Measurements from ENCODE around the gene GAB2.
A peak's percentile ranks its signal among the peaks of the same experiment; 100 is the strongest.

GAB2 gene

GRCh38 chr11:78194490-78194889, 223.1 kb downstream of the GAB2 start:
- Histone ChIP-seq H3K9me3 (ENCODE audit: control extremely low read depth in 1 of 5, control insufficient read depth in 4 of 5, insufficient read depth in 2 of 5, low read depth in 1 of 5, low read length in 4 of 5) (no peaks in the 10 kb centered on the region), H3K36me3 (ENCODE audit: control insufficient read depth in 4 of 4, insufficient read depth in 4 of 4, low read length in 3 of 4) (peaks cover 0 to 5% (median 0%) of the 10 kb centered on the region in 4 experiments), H3K27me3 (replicated peaks in 2 of 5; ENCODE audit: control insufficient read depth in 4 of 5, insufficient read depth in 5 of 5, low read length in 4 of 5) (peaks cover 0 to 13% (median 0%) of the 10 kb centered on the region in 5 experiments), H3K4me3 (ENCODE audit: control insufficient read depth in 1 of 7, extremely low read depth in 1 of 7, insufficient read depth in 4 of 7, low read depth in 2 of 7, low read length in 6 of 7) (no peak overlapping the region), H3K4me1 (ENCODE audit: control extremely low read depth in 1 of 4, control insufficient read depth in 4 of 4, insufficient read depth in 4 of 4, low read length in 3 of 4) (peaks cover 0 to 30% (median 6%) of the 10 kb centered on the region in 4 experiments), H3K27ac (ENCODE audit: insufficient read depth in 1 of 2, low read depth in 1 of 2, low read length in 2 of 2, poor library complexity in 1 of 2, severe bottlenecking in 2 of 2) (no peak overlapping the region)
- ChIA-PET CTCF (interaction anchor here (1.0 kb wide), 1 partner anchor 34 kb away, joined by 3 read pairs; no protein-coding TSS in a partner anchor), POLR2A (no interaction called here)
- WGBS (ENCODE audit: insufficient coverage): 96% methylated on average over 3 of the region's 3 CpGs
- DNase-seq: no peak

GRCh38 chr11:78193806-78194205, 223.8 kb downstream of the GAB2 start:
- H3K36me3 ChIP-seq (ENCODE audit: control insufficient read depth in 4 of 4, insufficient read depth in 4 of 4, low read length in 3 of 4): peaks cover 0 to 1% (median 0%) of the 10 kb centered on the region in 4 experiments
- H3K4me1 ChIP-seq (ENCODE audit: control extremely low read depth in 1 of 4, control insufficient read depth in 4 of 4, insufficient read depth in 4 of 4, low read length in 3 of 4): peaks cover 0 to 36% (median 13%) of the 10 kb centered on the region in 4 experiments
- H3K27ac ChIP-seq (ENCODE audit: insufficient read depth in 1 of 2, low read depth in 1 of 2, low read length in 2 of 2, poor library complexity in 1 of 2, severe bottlenecking in 2 of 2): no peak overlapping the region
- ChIA-PET CTCF (interaction anchor here (1.0 kb wide), 1 partner anchor 34 kb away, joined by 3 read pairs; no protein-coding TSS in a partner anchor), POLR2A (no interaction called here)
- WGBS (ENCODE audit: insufficient coverage): 94% methylated on average over 7 of the region's 8 CpGs
- peaks cover 0 to 13% (median 0%) of the 10 kb centered on the region in 5 experiments for H3K27me3 ChIP-seq (replicated peaks in 2 of 5; ENCODE audit: control insufficient read depth in 4 of 5, insufficient read depth in 5 of 5, low read length in 4 of 5)
- no peaks in the 10 kb centered on the region for H3K9me3 ChIP-seq (ENCODE audit: control extremely low read depth in 1 of 5, control insufficient read depth in 4 of 5, insufficient read depth in 2 of 5, low read depth in 1 of 5, low read length in 4 of 5)
- H3K4me3 ChIP-seq (ENCODE audit: control insufficient read depth in 1 of 7, extremely low read depth in 1 of 7, insufficient read depth in 4 of 7, low read depth in 2 of 7, low read length in 6 of 7): no peak overlapping the region
- no peak for DNase-seq

GRCh38 chr11:78192911-78193351, 224.7 kb downstream of the GAB2 start:
- WGBS (ENCODE audit: insufficient coverage): 60% methylated on average over 1 of the region's 4 CpGs
- Histone ChIP-seq H3K36me3 (ENCODE audit: control insufficient read depth in 4 of 4, insufficient read depth in 4 of 4, low read length in 3 of 4) (no peaks in the 10 kb centered on the region), H3K4me3 (ENCODE audit: control insufficient read depth in 1 of 7, extremely low read depth in 1 of 7, insufficient read depth in 4 of 7, low read depth in 2 of 7, low read length in 6 of 7) (no peak overlapping the region), H3K4me1 (ENCODE audit: control extremely low read depth in 1 of 4, control insufficient read depth in 4 of 4, insufficient read depth in 4 of 4, low read length in 3 of 4) (peaks cover 0 to 38% (median 15%) of the 10 kb centered on the region in 4 experiments), H3K27ac (ENCODE audit: insufficient read depth in 1 of 2, low read depth in 1 of 2, low read length in 2 of 2, poor library complexity in 1 of 2, severe bottlenecking in 2 of 2) (no peak overlapping the region), H3K27me3 (replicated peaks in 2 of 5; ENCODE audit: control insufficient read depth in 4 of 5, insufficient read depth in 5 of 5, low read length in 4 of 5) (peaks cover 0 to 13% (median 0%) of the 10 kb centered on the region in 5 experiments), H3K9me3 (ENCODE audit: control extremely low read depth in 1 of 5, control insufficient read depth in 4 of 5, insufficient read depth in 2 of 5, low read depth in 1 of 5, low read length in 4 of 5) (no peaks in the 10 kb centered on the region)
- DNase-seq: no peak
- POLR2A ChIA-PET: no interaction called here
- CTCF ChIA-PET: interaction anchor here (1.0 kb wide), 2 partner anchors 20 to 40 kb away, joined by 3 read pairs; no protein-coding TSS in a partner anchor

- Histone ChIP-seq H3K27me3 (replicated peaks in 2 of 5; ENCODE audit: control insufficient read depth in 4 of 5, insufficient read depth in 5 of 5, low read length in 4 of 5) (peaks cover 0 to 13% (median 0%) of the 10 kb centered on the region in 5 experiments), H3K27ac (ENCODE audit: insufficient read depth in 1 of 2, low read depth in 1 of 2, low read length in 2 of 2, poor library complexity in 1 of 2, severe bottlenecking in 2 of 2) (no peak overlapping the region), H3K4me1 (ENCODE audit: control extremely low read depth in 1 of 4, control insufficient read depth in 4 of 4, insufficient read depth in 4 of 4, low read length in 3 of 4) (peaks cover 0 to 45% (median 20%) of the 10 kb centered on the region in 4 experiments), H3K4me3 (ENCODE audit: control insufficient read depth in 1 of 7, extremely low read depth in 1 of 7, insufficient read depth in 4 of 7, low read depth in 2 of 7, low read length in 6 of 7) (no peak overlapping the region), H3K36me3 (ENCODE audit: control insufficient read depth in 4 of 4, insufficient read depth in 4 of 4, low read length in 3 of 4) (no peaks in the 10 kb centered on the region), H3K9me3 (ENCODE audit: control extremely low read depth in 1 of 5, control insufficient read depth in 4 of 5, insufficient read depth in 2 of 5, low read depth in 1 of 5, low read length in 4 of 5) (no peaks in the 10 kb centered on the region)
- DNase-seq: no peak
- POLR2A ChIA-PET: no interaction called here
- WGBS (ENCODE audit: insufficient coverage): 96% methylated on average over 6 of the region's 6 CpGs
- CTCF ChIA-PET: interaction anchor here (1.0 kb wide), 2 partner anchors 21 to 39 kb away, joined by 3 read pairs; no protein-coding TSS in a partner anchor
Observed at GRCh38 chr11:78192223-78192719, 225.3 kb downstream of the GAB2 start.

GRCh38 chr11:78190871-78191538, 226.6 kb downstream of the GAB2 start:
- DNase-seq: no peak
- Histone ChIP-seq H3K4me1 (ENCODE audit: control extremely low read depth in 1 of 4, control insufficient read depth in 4 of 4, insufficient read depth in 4 of 4, low read length in 3 of 4) (peaks cover 0 to 48% (median 19%) of the 10 kb centered on the region in 4 experiments), H3K9me3 (ENCODE audit: control extremely low read depth in 1 of 5, control insufficient read depth in 4 of 5, insufficient read depth in 2 of 5, low read depth in 1 of 5, low read length in 4 of 5) (no peaks in the 10 kb centered on the region), H3K4me3 (ENCODE audit: control insufficient read depth in 1 of 7, extremely low read depth in 1 of 7, insufficient read depth in 4 of 7, low read depth in 2 of 7, low read length in 6 of 7) (no peak overlapping the region), H3K27me3 (replicated peaks in 2 of 5; ENCODE audit: control insufficient read depth in 4 of 5, insufficient read depth in 5 of 5, low read length in 4 of 5) (peaks cover 0 to 7% (median 0%) of the 10 kb centered on the region in 5 experiments), H3K27ac (ENCODE audit: insufficient read depth in 1 of 2, low read depth in 1 of 2, low read length in 2 of 2, poor library complexity in 1 of 2, severe bottlenecking in 2 of 2) (no peak overlapping the region), H3K36me3 (ENCODE audit: control insufficient read depth in 4 of 4, insufficient read depth in 4 of 4, low read length in 3 of 4) (no peaks in the 10 kb centered on the region)
- CTCF ChIA-PET: no interaction called here
- POLR2A ChIA-PET: no interaction called here
- WGBS (ENCODE audit: insufficient coverage): 94% methylated on average over 10 of the region's 14 CpGs

GRCh38 chr11:78190374-78190773, 227.2 kb downstream of the GAB2 start:
- Histone ChIP-seq H3K27me3 (replicated peaks in 2 of 5; ENCODE audit: control insufficient read depth in 4 of 5, insufficient read depth in 5 of 5, low read length in 4 of 5) (peaks cover 0 to under 1% (median 0%) of the 10 kb centered on the region in 5 experiments), H3K36me3 (ENCODE audit: control insufficient read depth in 4 of 4, insufficient read depth in 4 of 4, low read length in 3 of 4) (no peaks in the 10 kb centered on the region), H3K4me3 (ENCODE audit: control insufficient read depth in 1 of 7, extremely low read depth in 1 of 7, insufficient read depth in 4 of 7, low read depth in 2 of 7, low read length in 6 of 7) (no peak overlapping the region), H3K4me1 (ENCODE audit: control extremely low read depth in 1 of 4, control insufficient read depth in 4 of 4, insufficient read depth in 4 of 4, low read length in 3 of 4) (peaks cover 0 to 48% (median 19%) of the 10 kb centered on the region in 4 experiments), H3K9me3 (ENCODE audit: control extremely low read depth in 1 of 5, control insufficient read depth in 4 of 5, insufficient read depth in 2 of 5, low read depth in 1 of 5, low read length in 4 of 5) (no peaks in the 10 kb centered on the region), H3K27ac (ENCODE audit: insufficient read depth in 1 of 2, low read depth in 1 of 2, low read length in 2 of 2, poor library complexity in 1 of 2, severe bottlenecking in 2 of 2) (no peak overlapping the region)
- POLR2A ChIA-PET: no interaction called here
- CTCF ChIA-PET: interaction anchor here (0.9 to 1.4 kb wide), 2 partner anchors 38 to 374 kb away, joined by 3 read pairs; no protein-coding TSS in a partner anchor
- DNase-seq: no peak
- WGBS (ENCODE audit: insufficient coverage): 74% methylated on average over 3 of the region's 3 CpGs

- Histone ChIP-seq H3K9me3 (ENCODE audit: control extremely low read depth in 1 of 5, control insufficient read depth in 4 of 5, insufficient read depth in 2 of 5, low read depth in 1 of 5, low read length in 4 of 5) (no peaks in the 10 kb centered on the region), H3K36me3 (ENCODE audit: control insufficient read depth in 4 of 4, insufficient read depth in 4 of 4, low read length in 3 of 4) (no peaks in the 10 kb centered on the region), H3K4me1 (ENCODE audit: control extremely low read depth in 1 of 4, control insufficient read depth in 4 of 4, insufficient read depth in 4 of 4, low read length in 3 of 4) (peaks cover 0 to 48% (median 19%) of the 10 kb centered on the region in 4 experiments), H3K27ac (ENCODE audit: insufficient read depth in 1 of 2, low read depth in 1 of 2, low read length in 2 of 2, poor library complexity in 1 of 2, severe bottlenecking in 2 of 2) (no peak overlapping the region), H3K27me3 (replicated peaks in 2 of 5; ENCODE audit: control insufficient read depth in 4 of 5, insufficient read depth in 5 of 5, low read length in 4 of 5) (no peaks in the 10 kb centered on the region), H3K4me3 (ENCODE audit: control insufficient read depth in 1 of 7, extremely low read depth in 1 of 7, insufficient read depth in 4 of 7, low read depth in 2 of 7, low read length in 6 of 7) (peak overlapping the region in 2 of 7 experiments; percentile 87 to 94)
- 63% methylated on average over 2 of the region's 3 CpGs for WGBS (ENCODE audit: insufficient coverage)
- DNase-seq: no peak
- ChIA-PET POLR2A (no interaction called here), CTCF (interaction anchor here (0.9 to 1.7 kb wide), 3 partner anchors 35 to 374 kb away, joined by 3 read pairs; no protein-coding TSS in a partner anchor)
Observed at GRCh38 chr11:78189851-78190250, 227.8 kb downstream of the GAB2 start.
